Measurements from ENCODE around the gene SAFB2.

The SAFB2 gene

GRCh38 chr19:5651361-5651760 lies 28.8 kb upstream of the SAFB2 start:
- no peak overlapping the region for H3K27ac ChIP-seq (ENCODE audit: low read depth, low read length, poor library complexity, severe bottlenecking)
- no peaks in the 10 kb centered on the region for H4K20me1 ChIP-seq (ENCODE audit: insufficient read depth, low read length)
- H3K27me3 ChIP-seq (ENCODE audit: insufficient read depth, low read length), result no peaks in the 10 kb centered on the region
- H3K9me3 ChIP-seq (ENCODE audit: low read length), result no peaks in the 10 kb centered on the region
- peaks cover 92% of the 10 kb centered on the region for H3K36me3 ChIP-seq (ENCODE audit: insufficient read depth, low read length)
- no peaks in the 10 kb centered on the region for H3F3A ChIP-seq (ENCODE audit: insufficient read depth, low read length)
- H2AFZ ChIP-seq (ENCODE audit: low read length), result no peak overlapping the region
- no peak overlapping the region for H3K9ac ChIP-seq (ENCODE audit: low read length)
- no peak for TF ChIP-seq CTCF (IDR thresholded peaks at IDR 0.05; ENCODE audit: low read length)
- no peak for TF ChIP-seq EZH2 (IDR thresholded peaks at IDR 0.05; ENCODE audit: borderline replicate concordance, low read length)
- H3K9me2 ChIP-seq (ENCODE audit: low read depth, low read length), result no peaks in the 10 kb centered on the region
- H3K4me2 ChIP-seq (ENCODE audit: low read length), result no peak overlapping the region
- no peaks in the 10 kb centered on the region for H3K4me1 ChIP-seq (ENCODE audit: insufficient read depth, low read length, severe bottlenecking)
- no peak overlapping the region for H3K4me3 ChIP-seq (ENCODE audit: low read depth, low read length, poor library complexity, severe bottlenecking)
- no peaks in the 10 kb centered on the region for H3K79me2 ChIP-seq (ENCODE audit: insufficient read depth, low read length)

GRCh38 chr19:5648464-5648863 lies 25.9 kb upstream of the SAFB2 start:
- H2AFZ ChIP-seq (ENCODE audit: low read length), result no peak overlapping the region
- H3K27me3 ChIP-seq (ENCODE audit: insufficient read depth, low read length), result no peaks in the 10 kb centered on the region
- no peaks in the 10 kb centered on the region for H3K9me3 ChIP-seq (ENCODE audit: low read length)
- H3K4me1 ChIP-seq (ENCODE audit: insufficient read depth, low read length, severe bottlenecking), result no peaks in the 10 kb centered on the region
- H3K27ac ChIP-seq (ENCODE audit: low read depth, low read length, poor library complexity, severe bottlenecking), result no peak overlapping the region
- H3K9me2 ChIP-seq (ENCODE audit: low read depth, low read length), result no peaks in the 10 kb centered on the region
- no peak overlapping the region for H3K4me2 ChIP-seq (ENCODE audit: low read length)
- no peak overlapping the region for H3K4me3 ChIP-seq (ENCODE audit: low read depth, low read length, poor library complexity, severe bottlenecking)
- H4K20me1 ChIP-seq (ENCODE audit: insufficient read depth, low read length), result no peaks in the 10 kb centered on the region
- H3K36me3 ChIP-seq (ENCODE audit: insufficient read depth, low read length), result peaks cover 93% of the 10 kb centered on the region
- peaks cover 7% of the 10 kb centered on the region; the same call in 1 of the 2 replicates for H3K79me2 ChIP-seq (ENCODE audit: insufficient read depth, low read length)
- TF ChIP-seq EZH2 (IDR thresholded peaks at IDR 0.05; ENCODE audit: borderline replicate concordance, low read length), result no peak
- TF ChIP-seq CTCF (IDR thresholded peaks at IDR 0.05; ENCODE audit: low read length), result no peak
- no peak overlapping the region for H3K9ac ChIP-seq (ENCODE audit: low read length)
- no peaks in the 10 kb centered on the region for H3F3A ChIP-seq (ENCODE audit: insufficient read depth, low read length)

- Histone ChIP-seq H3K27me3 (ENCODE audit: insufficient read depth, low read length) (no peaks in the 10 kb centered on the region), H3K36me3 (ENCODE audit: insufficient read depth, low read length) (peaks cover 92% of the 10 kb centered on the region), H3K9ac (ENCODE audit: low read length) (no peak overlapping the region), H3F3A (ENCODE audit: insufficient read depth, low read length) (no peaks in the 10 kb centered on the region), H3K79me2 (ENCODE audit: insufficient read depth, low read length) (peaks cover 22% of the 10 kb centered on the region), H3K9me2 (ENCODE audit: low read depth, low read length) (no peaks in the 10 kb centered on the region), H4K20me1 (ENCODE audit: insufficient read depth, low read length) (no peaks in the 10 kb centered on the region), H3K9me3 (ENCODE audit: low read length) (no peaks in the 10 kb centered on the region), H3K4me1 (ENCODE audit: insufficient read depth, low read length, severe bottlenecking) (no peaks in the 10 kb centered on the region), H3K4me3 (ENCODE audit: low read depth, low read length, poor library complexity, severe bottlenecking) (no peak overlapping the region), H2AFZ (ENCODE audit: low read length) (no peak overlapping the region), H3K4me2 (ENCODE audit: low read length) (no peak overlapping the region), H3K27ac (ENCODE audit: low read depth, low read length, poor library complexity, severe bottlenecking) (no peak overlapping the region)
- TF ChIP-seq CTCF (IDR thresholded peaks at IDR 0.05; ENCODE audit: low read length) (no peak), EZH2 (IDR thresholded peaks at IDR 0.05; ENCODE audit: borderline replicate concordance, low read length) (no peak)
Measured at GRCh38 chr19:5646703-5647102, 24.1 kb upstream of the SAFB2 start.
